GM18858 (cell line): ENCODE results near the gene MALRD1.
"Not testable (repeated sequence)": the region's sequence is repeated elsewhere in the genome, so short reads cannot be mapped to it uniquely, and the experiment has no call there.

Experiments used
- ATAC-seq: cut with Tn5 transposase; IDR thresholded peaks from one replicate; pipeline ENCODE4 v1.9.1; 2021; ENCODE audit not compliant: unreplicated experiment

Gene MALRD1

GRCh38 chr10:19483421-19483820 is 434.8 kb downstream of the MALRD1 start:
- ATAC-seq, result no peak

- ATAC-seq, result no peak
These were observed 440.1 kb downstream of the MALRD1 start for GRCh38 chr10:19488592-19489280.

- ATAC-seq, result no peak
These were observed 442.6 kb downstream of the MALRD1 start for GRCh38 chr10:19491166-19491565.

GRCh38 chr10:19493917-19494316 is 445.3 kb downstream of the MALRD1 start:
- no peak for ATAC-seq

- ATAC-seq, result no peak
These were observed 448.4 kb downstream of the MALRD1 start for GRCh38 chr10:19497026-19497425.

- no peak for ATAC-seq
These were observed 450.0 kb downstream of the MALRD1 start for GRCh38 chr10:19498393-19499290.

- ATAC-seq, result no peak
These were observed 450.7 kb downstream of the MALRD1 start for GRCh38 chr10:19499291-19499770.

GRCh38 chr10:19500959-19501358 is 452.4 kb downstream of the MALRD1 start:
- no peak for ATAC-seq

- no peak for ATAC-seq
These were observed 457.0 kb downstream of the MALRD1 start for GRCh38 chr10:19505320-19506312.

GRCh38 chr10:19510005-19510732 is 461.6 kb downstream of the MALRD1 start:
- ATAC-seq, result not testable (repeated sequence)

GRCh38 chr10:19518109-19518508 is 469.5 kb downstream of the MALRD1 start:
- ATAC-seq, result no peak

- no peak for ATAC-seq
These were observed 470.0 kb downstream of the MALRD1 start for GRCh38 chr10:19518632-19519031.

GRCh38 chr10:19531324-19531723 is 482.7 kb downstream of the MALRD1 start:
- no peak for ATAC-seq

GRCh38 chr10:19532411-19532810 is 483.8 kb downstream of the MALRD1 start:
- ATAC-seq, result no peak

- ATAC-seq, result no peak
These were observed 492.7 kb downstream of the MALRD1 start for GRCh38 chr10:19541299-19541698.

- ATAC-seq, result no peak
These were observed 497.6 kb downstream of the MALRD1 start for GRCh38 chr10:19546224-19546623.

GRCh38 chr10:19549503-19549902 is 500.9 kb downstream of the MALRD1 start:
- no peak for ATAC-seq

GRCh38 chr10:19556666-19557065 is 508.1 kb downstream of the MALRD1 start:
- ATAC-seq, result no peak

- no peak for ATAC-seq
These were observed 512.6 kb downstream of the MALRD1 start for GRCh38 chr10:19561181-19561580.
